ENCODE measurements around the gene BRCC3.

Gene BRCC3

GRCh38 chrX:155056877-155057792 lies 14.2 kb upstream of the BRCC3 start:
- no peak for DNase-seq (ENCODE audit: low spot score)

DNA sequence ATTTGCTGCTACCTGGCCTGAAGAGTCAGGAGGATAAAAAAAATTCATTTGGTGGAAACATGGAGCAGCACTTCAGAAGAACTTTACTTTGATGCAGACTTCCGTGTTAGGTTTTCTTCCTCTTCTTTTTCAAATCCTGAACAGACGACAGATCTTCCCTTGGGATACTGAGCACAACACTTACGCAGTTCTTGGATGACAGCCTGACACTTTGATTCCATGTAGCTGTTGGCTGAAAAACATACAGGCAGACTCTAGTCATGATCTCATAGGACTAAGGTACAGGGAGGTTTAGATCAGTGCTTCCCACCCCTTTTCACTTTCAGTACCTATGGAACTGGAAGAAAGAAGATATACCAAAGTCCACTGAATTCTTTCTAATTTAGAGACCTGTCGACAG lies 9.5 kb upstream of the BRCC3 start:
- no peak for DNase-seq (ENCODE audit: low spot score)

DNA sequence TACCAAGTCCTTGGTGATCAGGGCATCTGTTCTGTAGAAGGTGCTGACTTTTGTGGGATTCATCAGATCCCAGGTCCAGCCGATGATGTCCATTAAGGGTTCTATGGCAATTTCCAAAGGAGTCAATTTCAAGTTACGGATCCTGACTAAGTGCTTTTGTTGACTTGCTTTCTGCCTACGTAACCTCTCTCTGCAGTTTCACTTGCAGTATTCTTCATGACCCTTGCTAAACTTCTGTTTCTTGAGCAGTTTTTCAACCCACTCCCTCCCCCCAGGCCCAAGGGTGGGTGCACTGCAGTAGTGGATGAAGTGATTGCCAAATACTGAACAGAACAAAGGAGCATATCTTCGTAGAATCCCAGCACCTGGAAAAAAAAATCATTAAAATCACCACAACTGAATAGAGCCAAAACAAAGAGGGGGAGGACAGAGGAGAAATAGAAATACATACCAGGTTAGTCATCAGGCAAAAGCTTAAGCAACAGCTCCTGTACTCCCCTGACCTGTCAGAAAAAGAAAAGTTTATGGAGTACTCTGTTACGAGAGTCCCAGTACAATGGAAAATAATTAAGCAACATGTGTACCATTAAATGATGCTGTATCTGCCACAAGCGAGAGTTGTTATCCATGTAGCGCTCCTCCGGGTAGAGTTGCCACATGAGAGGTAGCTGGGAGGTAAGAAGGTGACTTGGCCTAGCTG lies 6.1 kb upstream of the BRCC3 start:
- DNase-seq (ENCODE audit: low spot score) = no peak

GRCh38 chrX:155068165-155068564 lies 3.1 kb upstream of the BRCC3 start:
- peak; percentile 84 for DNase-seq (ENCODE audit: low spot score)

GRCh38 chrX:155069414-155069813 lies 1.9 kb upstream of the BRCC3 start:
- DNase-seq (ENCODE audit: low spot score) = no peak

DNA sequence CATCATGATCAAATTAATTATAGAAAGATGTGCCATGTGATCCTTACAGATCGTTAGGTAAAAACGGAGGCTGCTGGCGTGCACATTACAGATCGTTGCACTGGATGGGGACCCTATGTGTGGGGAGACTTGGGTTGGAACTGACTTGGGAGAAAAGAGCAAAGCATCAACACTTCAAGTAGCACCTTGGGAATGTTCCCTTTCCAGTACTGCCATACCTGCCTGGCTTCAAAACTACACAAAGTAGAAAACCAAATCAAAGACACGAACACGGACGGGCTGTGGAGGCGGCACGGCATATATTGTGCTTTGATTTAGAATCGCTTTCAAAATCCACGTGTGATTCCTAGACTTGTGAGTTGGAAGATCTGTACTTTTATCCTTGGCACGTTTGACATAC lies 1.3 kb upstream of the BRCC3 start:
- DNase-seq (ENCODE audit: low spot score) = peak; percentile 19

DNA sequence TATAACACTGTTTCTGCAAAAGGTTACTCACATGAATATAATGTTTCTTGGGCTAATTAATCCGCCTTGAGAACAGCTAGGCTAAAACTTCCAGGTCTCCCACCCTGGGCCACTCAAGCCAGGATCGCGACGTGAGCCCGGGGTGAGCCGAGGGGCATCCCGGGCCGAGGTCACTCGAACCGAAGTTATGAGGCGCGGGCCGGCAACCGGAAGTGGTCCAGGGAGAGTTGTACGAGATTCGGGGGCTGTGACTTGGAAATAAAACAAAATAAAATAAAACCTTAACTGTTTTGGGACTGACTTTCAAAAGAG lies 689 bp upstream of the BRCC3 start:
- DNase-seq (ENCODE audit: low spot score) = no peak

GRCh38 chrX:155071694-155072280 lies 479 bp downstream of the BRCC3 start:
- DNase-seq (ENCODE audit: low spot score) = peak; percentile 18

DNA sequence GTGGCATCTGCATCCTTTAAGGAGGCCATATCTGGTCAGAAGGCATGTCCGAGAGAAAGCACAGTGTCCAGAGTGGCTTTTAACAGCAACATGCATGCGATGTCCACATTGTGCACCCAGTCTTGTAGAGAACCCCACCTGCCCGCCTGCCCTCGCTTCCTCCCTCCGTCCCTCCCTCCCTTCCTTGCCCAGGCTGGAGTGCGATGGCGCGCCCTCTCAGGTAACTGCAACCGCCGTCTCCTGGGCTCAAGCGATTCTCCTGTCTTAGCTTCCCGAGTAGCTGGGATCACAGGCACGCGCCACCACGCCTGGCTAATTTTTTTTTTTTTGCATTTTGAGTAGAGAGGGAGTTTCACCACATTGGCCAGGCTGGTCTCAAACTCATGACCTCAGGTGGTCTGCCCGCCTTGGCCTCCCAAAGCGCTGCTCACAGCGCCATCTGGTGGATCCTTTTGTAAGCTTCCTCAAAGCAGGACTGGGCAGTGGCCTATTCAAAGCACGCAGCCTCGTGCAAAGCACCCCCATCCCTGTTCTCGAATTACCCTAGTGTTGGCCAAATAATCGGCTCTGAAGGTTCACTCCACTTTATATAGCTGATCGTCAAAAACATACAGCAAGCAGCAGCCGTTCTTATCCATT lies 15.0 kb downstream of the BRCC3 start:
- peak; percentile 33 for DNase-seq (ENCODE audit: low spot score)

DNA sequence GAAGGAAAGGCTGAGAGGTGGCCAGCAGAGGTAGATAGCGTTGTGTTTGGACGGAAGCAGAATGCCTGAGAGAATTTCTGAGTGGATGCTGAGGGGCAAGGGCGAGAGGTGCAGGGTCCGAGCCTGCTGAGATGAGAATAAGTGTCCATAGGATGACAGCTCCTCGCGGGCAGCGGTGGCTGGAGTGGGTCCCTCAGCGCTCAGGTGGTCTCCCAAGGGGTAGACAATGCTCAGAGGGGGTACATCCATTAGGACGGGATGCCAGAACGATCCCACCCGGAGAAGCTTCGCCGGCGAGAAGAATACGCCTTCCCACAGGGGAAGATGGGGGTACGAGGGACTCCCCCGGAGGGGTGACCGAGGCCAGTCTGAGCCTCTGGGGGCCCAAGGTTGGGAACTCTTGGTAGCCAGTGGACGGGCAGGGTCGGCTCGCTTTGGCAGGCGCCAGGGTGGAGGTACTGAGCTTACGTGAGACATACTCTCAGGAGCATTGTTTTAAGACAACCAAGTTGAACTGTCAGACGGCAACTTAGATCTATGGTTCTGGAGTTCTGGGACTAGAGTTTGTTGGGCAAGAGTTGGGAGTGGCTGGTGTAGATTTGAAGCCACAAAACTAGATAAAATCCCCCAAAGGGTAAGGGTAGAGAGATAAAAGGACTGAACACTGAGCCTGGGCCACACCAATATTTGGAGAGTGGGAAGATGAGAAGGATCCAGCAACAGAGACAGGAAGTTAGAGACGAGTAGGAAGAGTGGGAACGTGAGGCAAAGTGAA lies 15.8 kb downstream of the BRCC3 start:
- DNase-seq (ENCODE audit: low spot score) = no peak

GRCh38 chrX:155094468-155095061 lies 23.3 kb downstream of the BRCC3 start:
- DNase-seq (ENCODE audit: low spot score) = peak; percentile 55

DNA sequence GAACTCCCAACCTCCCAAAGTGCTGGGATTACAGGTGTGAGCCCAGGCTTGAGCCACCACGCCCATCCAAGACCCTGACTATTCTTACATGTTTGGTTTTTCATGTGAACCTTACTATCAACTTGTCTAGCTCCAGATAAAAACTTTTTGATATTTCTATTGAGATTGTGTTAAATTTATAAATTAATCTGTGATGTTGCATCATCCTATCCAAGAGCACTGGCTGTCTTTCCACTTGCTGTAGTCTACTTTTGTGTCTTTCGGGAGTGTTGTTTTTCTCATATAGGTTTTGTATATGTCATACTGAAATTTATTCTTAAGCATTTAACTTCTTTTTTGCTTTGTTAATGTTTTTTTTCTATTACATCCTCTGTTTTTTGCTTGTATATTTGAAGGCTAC lies 34.6 kb downstream of the BRCC3 start:
- no peak for DNase-seq (ENCODE audit: low spot score)

DNA sequence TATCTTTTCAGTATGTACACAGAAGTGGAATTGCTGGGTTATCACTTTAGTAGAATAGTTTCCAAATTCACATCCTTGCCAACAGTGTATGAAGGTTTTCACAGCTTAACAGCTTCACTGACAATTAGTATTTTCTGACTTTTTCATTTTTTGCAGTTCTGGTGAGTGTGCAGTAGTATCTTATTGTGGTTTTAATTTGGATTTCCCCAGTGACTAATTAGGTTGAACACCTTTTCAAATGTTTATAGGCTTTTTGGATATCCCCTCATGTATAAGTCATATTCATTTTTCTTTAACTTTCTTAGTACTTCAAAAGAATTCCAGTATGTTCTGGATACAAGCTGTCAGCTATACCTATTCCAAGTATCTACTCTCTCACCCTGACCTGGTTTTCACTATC lies 37.1 kb downstream of the BRCC3 start:
- DNase-seq (ENCODE audit: low spot score) = no peak

DNA sequence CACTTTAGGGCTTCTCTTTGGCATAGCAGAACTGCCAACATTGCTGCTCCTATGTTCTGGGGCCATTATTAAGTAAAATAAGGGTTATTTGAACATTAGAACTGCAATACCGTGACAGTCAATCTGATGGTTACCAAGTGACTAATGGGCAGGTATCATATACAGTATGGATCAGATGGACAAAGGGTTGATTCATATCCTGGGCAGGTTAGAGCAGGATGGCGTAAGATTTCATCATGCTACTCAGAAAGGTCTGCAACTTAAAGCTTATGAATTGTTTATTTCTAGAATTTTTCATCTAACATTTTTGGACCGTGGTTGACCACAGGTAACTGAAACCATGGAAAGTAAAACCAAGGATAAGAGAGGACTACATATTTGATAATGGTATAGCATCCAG lies 40.9 kb downstream of the BRCC3 start:
- peak; percentile 11 for DNase-seq (ENCODE audit: low spot score)

DNA sequence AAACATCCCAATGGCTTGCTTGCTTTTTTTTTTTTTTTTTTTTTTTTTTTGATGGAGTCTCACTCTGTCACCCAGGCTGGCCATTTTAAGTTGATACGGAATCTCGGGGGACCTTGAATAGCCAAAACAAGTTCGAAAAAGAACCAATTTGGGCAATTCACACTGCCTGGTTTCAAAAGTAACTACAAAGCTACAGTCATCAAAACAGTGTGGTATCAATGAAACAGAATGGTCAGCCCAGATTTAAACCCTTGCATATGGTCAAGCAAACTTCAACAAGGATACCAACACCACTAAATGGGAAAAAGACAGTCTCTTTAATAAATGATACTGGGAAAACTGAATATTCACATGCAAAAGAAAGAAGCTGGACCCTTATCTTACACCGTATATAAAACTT lies 41.8 kb downstream of the BRCC3 start:
- DNase-seq (ENCODE audit: low spot score) = no peak

- no peak for DNase-seq (ENCODE audit: low spot score)
Measured at GRCh38 chrX:155115174-155115819, 44.0 kb downstream of the BRCC3 start.

GRCh38 chrX:155127465-155127864 lies 56.2 kb downstream of the BRCC3 start:
- no peak for DNase-seq (ENCODE audit: low spot score)

- DNase-seq (ENCODE audit: low spot score) = no peak
Measured at GRCh38 chrX:155127940-155128339, 56.6 kb downstream of the BRCC3 start.

DNA sequence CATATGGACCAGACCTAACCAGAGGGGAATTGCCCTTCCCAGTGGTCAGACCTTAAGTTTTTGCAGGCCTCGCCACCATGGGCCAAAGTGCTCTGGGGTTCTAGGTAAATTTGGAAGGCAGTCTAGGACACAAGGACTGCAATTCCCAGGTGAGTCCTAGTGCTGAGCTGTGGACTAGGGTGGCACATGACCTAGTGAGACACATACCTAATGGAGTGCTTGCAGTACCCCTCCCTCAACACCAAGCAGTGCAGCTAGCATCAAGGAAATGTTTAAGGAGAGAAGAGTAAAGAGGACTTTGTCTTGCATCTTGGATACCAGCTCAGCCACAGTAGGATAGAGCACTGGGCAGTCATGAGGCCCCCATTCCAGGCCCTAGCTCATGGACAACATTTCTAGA lies 60.8 kb downstream of the BRCC3 start:
- DNase-seq (ENCODE audit: low spot score) = no peak

GRCh38 chrX:155134255-155134654 lies 62.9 kb downstream of the BRCC3 start:
- DNase-seq (ENCODE audit: low spot score) = no peak

GRCh38 chrX:155143959-155144548 lies 72.7 kb downstream of the BRCC3 start:
- no peak for DNase-seq (ENCODE audit: low spot score)

Data from RKO (cell line).